GM21717 (cell line): ENCODE results near the gene EPHB1.

Experiments used
- ATAC-seq: cut with Tn5 transposase; IDR thresholded peaks from one replicate; pipeline ENCODE4 v1.9.1; 2021; ENCODE audit warnings: mild to moderate bottlenecking, moderate library complexity; ENCODE audit not compliant: unreplicated experiment

The EPHB1 gene

GRCh38 chr3:135076341-135076740, 281.3 kb downstream of the EPHB1 start:
- no peak for ATAC-seq

- no peak for ATAC-seq
These were observed 282.1 kb downstream of the EPHB1 start for GRCh38 chr3:135077186-135077585.

- ATAC-seq = no peak
These were observed 283.2 kb downstream of the EPHB1 start for GRCh38 chr3:135078283-135078682.

- no peak for ATAC-seq
These were observed 284.0 kb downstream of the EPHB1 start for GRCh38 chr3:135079095-135079494.

- no peak for ATAC-seq
These were observed 286.4 kb downstream of the EPHB1 start for GRCh38 chr3:135081451-135081850.

GRCh38 chr3:135081856-135082434, 286.9 kb downstream of the EPHB1 start:
- ATAC-seq = no peak

- no peak for ATAC-seq
These were observed 287.6 kb downstream of the EPHB1 start for GRCh38 chr3:135082706-135083105.

GRCh38 chr3:135083179-135083578, 288.1 kb downstream of the EPHB1 start:
- no peak for ATAC-seq

- ATAC-seq = no peak
These were observed 288.7 kb downstream of the EPHB1 start for GRCh38 chr3:135083756-135084155.

- ATAC-seq = no peak
These were observed 289.3 kb downstream of the EPHB1 start for GRCh38 chr3:135084405-135084804.

- ATAC-seq = no peak
These were observed 289.9 kb downstream of the EPHB1 start for GRCh38 chr3:135084976-135085375.

- ATAC-seq = no peak
These were observed 290.8 kb downstream of the EPHB1 start for GRCh38 chr3:135085652-135086436.

GRCh38 chr3:135087782-135088181, 292.7 kb downstream of the EPHB1 start:
- no peak for ATAC-seq

- no peak for ATAC-seq
These were observed 294.4 kb downstream of the EPHB1 start for GRCh38 chr3:135089451-135089850.

- ATAC-seq = peak; percentile 64
These were observed 295.1 kb downstream of the EPHB1 start for GRCh38 chr3:135090020-135090717.

- no peak for ATAC-seq
These were observed 296.9 kb downstream of the EPHB1 start for GRCh38 chr3:135091946-135092345.

- ATAC-seq = no peak
These were observed 298.1 kb downstream of the EPHB1 start for GRCh38 chr3:135093121-135093520.

- ATAC-seq = no peak
These were observed 302.4 kb downstream of the EPHB1 start for GRCh38 chr3:135097276-135097946.

- ATAC-seq = no peak
These were observed 304.8 kb downstream of the EPHB1 start for GRCh38 chr3:135099734-135100355.

- no peak for ATAC-seq
These were observed 305.3 kb downstream of the EPHB1 start for GRCh38 chr3:135100366-135100765.

- ATAC-seq = no peak
These were observed 308.9 kb downstream of the EPHB1 start for GRCh38 chr3:135103917-135104316.
